Measurements from ENCODE around the gene RFX1.

The RFX1 gene

DNA sequence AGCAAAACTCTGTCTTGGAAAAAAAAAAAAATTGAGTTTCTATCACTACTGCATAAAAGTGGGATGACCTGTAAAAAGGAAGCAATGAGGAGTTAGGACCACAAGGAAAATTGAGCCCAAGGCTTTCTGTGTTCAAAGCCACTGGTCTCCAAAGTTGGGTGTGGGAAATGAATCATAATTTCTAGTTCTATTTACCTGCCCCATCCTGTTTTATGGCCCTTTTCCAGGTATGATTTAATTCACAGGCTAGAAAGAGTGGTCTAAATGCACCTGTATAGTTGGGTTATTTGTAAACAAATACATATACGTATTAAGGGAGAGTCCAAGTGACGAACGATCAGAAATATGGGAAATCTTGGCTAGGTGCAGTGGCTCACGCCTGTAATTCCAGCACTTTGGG, 59.7 kb downstream of the RFX1 start:
- Histone ChIP-seq H3K36me3 (ENCODE audit: insufficient read depth, insufficient read length, low read length) (no peaks in the 10 kb centered on the region), H3K4me3 (ENCODE audit: insufficient read length, low read depth) (no peak overlapping the region), H3K9ac (ENCODE audit: insufficient read length, low read depth) (no peak overlapping the region), H3K9me3 (ENCODE audit: insufficient read depth, low read length) (peaks cover 11% of the 10 kb centered on the region), H3K4me1 (ENCODE audit: insufficient read depth, insufficient read length) (no peaks in the 10 kb centered on the region), H3K27me3 (ENCODE audit: insufficient read depth, insufficient read length) (no peaks in the 10 kb centered on the region)
- DNase-seq (ENCODE audit: low read depth, low spot score): no peak
- TF ChIP-seq SUZ12 (IDR thresholded peaks at IDR 0.05; ENCODE audit: extremely low read depth, insufficient read depth, insufficient read length) (no peak), YY1 (IDR thresholded peaks at IDR 0.05; ENCODE audit: insufficient read depth, insufficient read length) (no peak), ZNF274 (IDR thresholded peaks at IDR 0.05; ENCODE audit: low read depth, low read length) (no peak)

DNA sequence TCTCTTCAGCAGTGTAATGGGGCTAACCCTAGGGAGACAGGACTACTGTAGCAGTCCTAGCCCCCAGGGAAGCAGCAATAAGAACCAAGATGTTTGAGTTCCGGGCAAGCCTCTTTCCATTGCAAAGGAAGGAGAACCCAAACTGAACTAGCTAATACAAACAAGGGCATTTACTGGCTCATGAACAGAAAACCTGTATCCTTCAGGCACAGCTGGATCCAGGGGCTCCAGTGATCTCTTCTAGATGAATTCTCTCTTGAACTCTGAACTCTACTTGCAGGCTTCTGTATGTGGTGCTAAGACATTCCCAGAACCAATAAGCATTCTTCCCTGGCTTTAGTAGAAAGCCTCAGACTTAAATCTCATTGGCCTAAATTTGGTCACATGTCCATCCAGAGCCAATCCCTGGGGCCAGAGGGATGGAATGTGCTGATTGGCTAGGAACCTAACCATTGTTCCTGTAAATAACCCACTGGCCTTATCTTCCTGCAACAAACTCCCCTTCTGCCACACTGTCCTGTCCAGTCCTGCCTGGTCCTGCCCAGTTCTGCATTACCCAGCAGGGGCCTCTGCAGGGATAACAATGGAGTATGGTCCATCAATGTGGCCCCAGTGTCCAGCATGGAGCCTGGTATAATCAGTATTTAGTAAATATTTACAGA, 64.0 kb downstream of the RFX1 start:
- Histone ChIP-seq H3K27me3 (ENCODE audit: insufficient read depth, insufficient read length) (peaks cover 4% of the 10 kb centered on the region), H3K4me1 (ENCODE audit: insufficient read depth, insufficient read length) (peaks cover 10% of the 10 kb centered on the region), H3K4me3 (ENCODE audit: insufficient read length, low read depth) (no peak overlapping the region), H3K9me3 (ENCODE audit: insufficient read depth, low read length) (peaks cover 11% of the 10 kb centered on the region), H3K36me3 (ENCODE audit: insufficient read depth, insufficient read length, low read length) (no peaks in the 10 kb centered on the region), H3K9ac (ENCODE audit: insufficient read length, low read depth) (no peak overlapping the region)
- DNase-seq (ENCODE audit: low read depth, low spot score): no peak
- TF ChIP-seq ZNF274 (IDR thresholded peaks at IDR 0.05; ENCODE audit: low read depth, low read length) (no peak), SUZ12 (IDR thresholded peaks at IDR 0.05; ENCODE audit: extremely low read depth, insufficient read depth, insufficient read length) (no peak), YY1 (IDR thresholded peaks at IDR 0.05; ENCODE audit: insufficient read depth, insufficient read length) (no peak)

DNA sequence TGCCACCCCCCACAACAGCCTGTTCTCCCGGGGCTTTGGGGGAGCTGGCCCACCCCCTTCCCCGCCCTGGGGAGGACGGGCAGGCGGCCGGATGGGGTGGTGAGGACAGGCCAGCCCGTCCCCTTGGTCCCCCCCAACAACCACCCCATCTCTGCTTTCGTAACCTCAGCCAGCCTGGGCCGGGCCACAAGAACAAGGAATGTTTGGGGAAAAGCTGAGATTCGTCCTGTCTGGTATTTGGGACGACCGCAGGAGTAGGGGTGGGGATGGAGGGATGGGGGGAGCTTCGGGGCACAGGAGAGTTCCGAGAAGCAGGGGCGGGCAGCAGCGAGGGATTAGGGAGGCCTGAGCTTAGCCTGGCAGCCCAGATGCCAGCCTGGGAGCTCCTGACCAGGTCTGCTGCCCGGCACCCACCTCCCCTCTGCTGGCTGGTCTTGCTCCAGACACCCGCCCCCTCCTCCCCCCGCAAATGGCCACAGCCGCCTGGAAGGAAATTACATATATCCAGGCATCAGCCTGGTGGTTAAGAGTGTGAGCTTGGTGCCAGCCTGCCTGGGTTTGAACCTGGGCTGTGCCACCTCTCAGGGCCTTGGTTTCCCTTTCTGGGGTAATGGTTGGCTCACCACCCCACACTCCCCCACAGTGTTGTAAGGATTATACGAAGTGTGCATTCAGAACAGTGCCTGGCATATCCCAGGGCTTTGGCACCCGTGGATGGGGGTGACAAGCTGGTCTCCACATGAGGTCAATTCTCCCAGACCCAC, 67.6 kb downstream of the RFX1 start, which contains the start of gene PODNL1:
Gene PODNL1, minus strand, starts transcription at position 117 of the 764 bp plus-strand sequence. CDS start 236 bp downstream, outside the sequence.
- Histone ChIP-seq H3K4me3 (ENCODE audit: insufficient read length, low read depth) (no peak within 1 kb of the TSS), H3K4me1 (ENCODE audit: insufficient read depth, insufficient read length) (peaks cover 27% of the 10 kb centered on the region), H3K9ac (ENCODE audit: insufficient read length, low read depth) (no peak within 1 kb of the TSS), H3K27me3 (ENCODE audit: insufficient read depth, insufficient read length) (peaks cover 10% of the 10 kb centered on the region), H3K36me3 (ENCODE audit: insufficient read depth, insufficient read length, low read length) (no peaks in the 10 kb centered on the region), H3K9me3 (ENCODE audit: insufficient read depth, low read length) (peaks cover 11% of the 10 kb centered on the region)
- no peak for DNase-seq (ENCODE audit: low read depth, low spot score)
- TF ChIP-seq YY1 (IDR thresholded peaks at IDR 0.05; ENCODE audit: insufficient read depth, insufficient read length): no peak
- no peak for TF ChIP-seq ZNF274 (IDR thresholded peaks at IDR 0.05; ENCODE audit: low read depth, low read length)
- no peak for TF ChIP-seq SUZ12 (IDR thresholded peaks at IDR 0.05; ENCODE audit: extremely low read depth, insufficient read depth, insufficient read length)

DNA sequence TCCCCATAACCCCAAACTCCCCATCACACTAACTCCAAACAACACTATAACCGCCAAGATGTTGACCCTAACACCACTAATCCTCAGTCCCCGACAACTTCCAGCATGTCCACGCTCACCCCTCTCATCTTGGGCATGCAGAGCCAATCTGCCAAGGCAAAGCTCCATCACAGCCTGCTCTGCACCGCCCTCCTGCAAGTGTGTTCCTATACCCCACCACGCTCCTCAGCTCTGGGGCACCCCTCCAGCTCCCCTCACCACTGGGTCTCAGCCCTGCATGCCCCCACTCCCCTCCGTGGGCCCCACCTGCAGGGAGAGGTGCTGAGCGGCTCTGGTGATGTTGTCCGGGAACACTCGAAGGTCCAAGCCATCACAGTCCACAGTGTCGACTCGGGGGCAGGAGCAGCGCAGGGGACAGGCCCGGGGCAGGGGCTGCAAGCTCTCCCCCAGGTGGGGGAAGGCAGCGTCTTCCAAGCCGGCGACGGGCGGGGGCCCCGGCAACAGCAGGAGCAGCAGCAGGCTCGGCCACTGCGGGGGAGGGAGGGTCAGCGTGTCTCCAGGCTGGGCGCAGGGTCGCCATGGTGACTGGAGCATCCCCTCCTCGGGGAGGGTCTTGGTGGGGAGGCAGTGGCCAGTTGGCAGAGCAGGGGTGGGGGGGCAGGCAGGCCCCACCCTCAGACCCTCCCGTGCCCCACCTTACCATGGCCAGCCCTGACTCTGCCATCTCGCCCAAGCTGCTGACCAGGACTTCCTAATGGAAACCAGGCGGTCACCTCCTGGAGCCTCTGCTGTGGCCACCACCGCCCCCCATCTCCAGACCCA, 68.4 kb downstream of the RFX1 start:
- Histone ChIP-seq H3K36me3 (ENCODE audit: insufficient read depth, insufficient read length, low read length) (no peaks in the 10 kb centered on the region), H3K9ac (ENCODE audit: insufficient read length, low read depth) (no peak overlapping the region), H3K9me3 (ENCODE audit: insufficient read depth, low read length) (peaks cover 9% of the 10 kb centered on the region), H3K27me3 (ENCODE audit: insufficient read depth, insufficient read length) (peaks cover 10% of the 10 kb centered on the region), H3K4me3 (ENCODE audit: insufficient read length, low read depth) (no peak overlapping the region), H3K4me1 (ENCODE audit: insufficient read depth, insufficient read length) (peaks cover 27% of the 10 kb centered on the region)
- no peak for DNase-seq (ENCODE audit: low read depth, low spot score)
- TF ChIP-seq ZNF274 (IDR thresholded peaks at IDR 0.05; ENCODE audit: low read depth, low read length): no peak
- TF ChIP-seq YY1 (IDR thresholded peaks at IDR 0.05; ENCODE audit: insufficient read depth, insufficient read length): no peak
- TF ChIP-seq SUZ12 (IDR thresholded peaks at IDR 0.05; ENCODE audit: extremely low read depth, insufficient read depth, insufficient read length): no peak

DNA sequence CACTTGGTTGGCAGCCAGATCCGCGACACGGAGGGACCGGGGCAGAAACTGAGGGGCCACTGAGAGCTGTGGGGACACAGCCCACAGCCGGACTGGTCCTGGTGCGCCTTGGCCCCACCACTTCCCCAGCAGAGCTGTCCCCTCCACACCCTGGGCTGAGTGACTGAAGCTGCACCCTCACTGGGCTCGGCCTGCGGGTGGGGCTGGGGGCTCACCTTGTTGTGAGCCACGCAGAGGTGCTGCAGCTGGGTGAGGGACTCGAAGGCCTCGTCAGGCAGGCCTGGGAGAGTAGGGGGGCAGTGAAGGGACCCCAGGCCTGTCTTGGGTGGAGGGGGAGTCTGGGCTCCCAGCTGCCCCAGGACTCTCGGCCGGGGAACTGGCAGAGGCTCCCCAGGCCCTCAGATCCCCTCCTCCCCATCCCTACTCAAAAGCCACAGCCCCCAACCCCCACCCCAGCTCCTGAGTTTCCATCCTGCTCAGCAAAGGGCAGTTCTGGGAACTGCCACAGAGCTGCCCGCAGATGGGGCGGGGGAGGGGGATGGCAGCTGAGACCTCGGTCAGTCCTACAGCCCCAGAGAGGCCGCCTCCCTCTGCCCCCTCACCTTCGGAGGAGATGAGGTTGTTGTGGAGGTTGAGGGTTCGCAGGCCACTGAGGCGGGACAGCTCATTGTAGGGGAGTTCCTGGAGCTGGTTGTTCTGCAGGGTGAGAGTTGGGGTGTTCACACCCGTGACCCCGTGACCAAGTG, 70.2 kb downstream of the RFX1 start:
- TF ChIP-seq ZNF274 (IDR thresholded peaks at IDR 0.05; ENCODE audit: low read depth, low read length) (no peak), YY1 (IDR thresholded peaks at IDR 0.05; ENCODE audit: insufficient read depth, insufficient read length) (no peak), SUZ12 (IDR thresholded peaks at IDR 0.05; ENCODE audit: extremely low read depth, insufficient read depth, insufficient read length) (no peak)
- peak; percentile 52 for DNase-seq (ENCODE audit: low read depth, low spot score)
- H3K36me3 ChIP-seq (ENCODE audit: insufficient read depth, insufficient read length, low read length): peaks cover 10% of the 10 kb centered on the region

DNA sequence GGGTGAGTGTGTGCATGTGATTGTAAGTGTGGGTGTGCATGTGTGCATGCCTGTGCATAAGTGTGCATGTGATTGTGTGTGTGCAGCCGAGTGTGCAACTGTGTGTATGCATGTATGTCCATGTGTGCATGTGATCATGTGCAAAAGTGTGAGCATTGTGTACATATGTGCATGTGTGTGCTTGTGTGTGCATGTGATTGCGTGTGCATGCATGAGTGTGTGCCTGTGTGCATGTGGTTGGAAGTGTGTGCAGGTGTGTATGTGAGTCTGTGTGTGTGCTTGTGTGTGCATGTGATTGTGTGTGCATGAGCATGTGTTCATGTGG, 71.4 kb downstream of the RFX1 start:
- TF ChIP-seq SUZ12 (IDR thresholded peaks at IDR 0.05; ENCODE audit: extremely low read depth, insufficient read depth, insufficient read length) (no peak), YY1 (IDR thresholded peaks at IDR 0.05; ENCODE audit: insufficient read depth, insufficient read length) (no peak), ZNF274 (IDR thresholded peaks at IDR 0.05; ENCODE audit: low read depth, low read length) (no peak)
- Histone ChIP-seq H3K4me1 (ENCODE audit: insufficient read depth, insufficient read length) (peaks cover 36% of the 10 kb centered on the region), H3K4me3 (ENCODE audit: insufficient read length, low read depth) (no peak overlapping the region), H3K9ac (ENCODE audit: insufficient read length, low read depth) (no peak overlapping the region), H3K9me3 (ENCODE audit: insufficient read depth, low read length) (no peaks in the 10 kb centered on the region), H3K27me3 (ENCODE audit: insufficient read depth, insufficient read length) (peaks cover 10% of the 10 kb centered on the region), H3K36me3 (ENCODE audit: insufficient read depth, insufficient read length, low read length) (peaks cover 18% of the 10 kb centered on the region)
- DNase-seq (ENCODE audit: low read depth, low spot score): no peak

More for the DNA sequence above, 70.2 kb downstream of the RFX1 start:
- no peak overlapping the region for H3K4me3 ChIP-seq (ENCODE audit: insufficient read length, low read depth)
- H3K9me3 ChIP-seq (ENCODE audit: insufficient read depth, low read length): no peaks in the 10 kb centered on the region
- peaks cover 10% of the 10 kb centered on the region for H3K27me3 ChIP-seq (ENCODE audit: insufficient read depth, insufficient read length)
- H3K4me1 ChIP-seq (ENCODE audit: insufficient read depth, insufficient read length): peaks cover 31% of the 10 kb centered on the region
- H3K9ac ChIP-seq (ENCODE audit: insufficient read length, low read depth): peak overlapping the region; percentile 73
